Measurements from ENCODE around the gene GAD2. TPM values are rescaled to one million over a fixed set of nuclear protein-coding genes. Genes with fewer than 3 reads are reported as not detected.

GAD2 gene
- polyA plus RNA-seq, 1 experiment: not detected

DNA sequence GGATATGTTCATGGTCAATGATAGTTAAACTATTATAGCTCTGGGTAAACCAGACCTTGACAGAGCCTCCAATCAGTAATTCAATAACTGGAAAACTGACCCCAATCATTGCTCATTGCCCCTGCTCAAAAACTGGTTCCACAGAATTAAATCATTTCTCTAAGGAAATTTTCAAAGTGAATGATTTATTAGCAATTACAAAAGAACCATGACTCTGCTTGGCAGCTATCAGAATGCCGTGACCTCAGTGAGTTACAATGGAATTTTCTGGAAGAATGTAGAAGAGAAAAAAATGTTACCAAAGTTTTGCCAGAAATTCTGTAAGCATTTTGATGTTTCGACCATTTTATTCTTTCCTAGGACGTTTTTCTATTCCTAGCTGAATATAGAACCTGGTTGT lies 114.8 kb downstream of the GAD2 start:
- H3K4me3 ChIP-seq (ENCODE audit: low read depth, low read length): no peak overlapping the region
- ChIA-PET CTCF (no interaction called here), POLR2A (no interaction called here)
- H3K9me3 ChIP-seq (ENCODE audit: control insufficient read depth, insufficient read depth, low read length): peaks cover 12% of the 10 kb centered on the region
- no peak for DNase-seq (ENCODE audit: low read depth, low spot score)
- H3K27ac ChIP-seq (ENCODE audit: low read depth, low read length): no peak overlapping the region
- no peaks in the 10 kb centered on the region for H3K27me3 ChIP-seq (ENCODE audit: control insufficient read depth, insufficient read depth, low read length)
- TF ChIP-seq, protein P1, sequence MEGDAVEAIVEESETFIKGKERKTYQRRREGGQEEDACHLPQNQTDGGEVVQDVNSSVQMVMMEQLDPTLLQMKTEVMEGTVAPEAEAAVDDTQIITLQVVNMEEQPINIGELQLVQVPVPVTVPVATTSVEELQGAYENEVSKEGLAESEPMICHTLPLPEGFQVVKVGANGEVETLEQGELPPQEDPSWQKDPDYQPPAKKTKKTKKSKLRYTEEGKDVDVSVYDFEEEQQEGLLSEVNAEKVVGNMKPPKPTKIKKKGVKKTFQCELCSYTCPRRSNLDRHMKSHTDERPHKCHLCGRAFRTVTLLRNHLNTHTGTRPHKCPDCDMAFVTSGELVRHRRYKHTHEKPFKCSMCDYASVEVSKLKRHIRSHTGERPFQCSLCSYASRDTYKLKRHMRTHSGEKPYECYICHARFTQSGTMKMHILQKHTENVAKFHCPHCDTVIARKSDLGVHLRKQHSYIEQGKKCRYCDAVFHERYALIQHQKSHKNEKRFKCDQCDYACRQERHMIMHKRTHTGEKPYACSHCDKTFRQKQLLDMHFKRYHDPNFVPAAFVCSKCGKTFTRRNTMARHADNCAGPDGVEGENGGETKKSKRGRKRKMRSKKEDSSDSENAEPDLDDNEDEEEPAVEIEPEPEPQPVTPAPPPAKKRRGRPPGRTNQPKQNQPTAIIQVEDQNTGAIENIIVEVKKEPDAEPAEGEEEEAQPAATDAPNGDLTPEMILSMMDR (IDR thresholded peaks at IDR 0.05; ENCODE audit: low read depth, low read length): no peak

DNA sequence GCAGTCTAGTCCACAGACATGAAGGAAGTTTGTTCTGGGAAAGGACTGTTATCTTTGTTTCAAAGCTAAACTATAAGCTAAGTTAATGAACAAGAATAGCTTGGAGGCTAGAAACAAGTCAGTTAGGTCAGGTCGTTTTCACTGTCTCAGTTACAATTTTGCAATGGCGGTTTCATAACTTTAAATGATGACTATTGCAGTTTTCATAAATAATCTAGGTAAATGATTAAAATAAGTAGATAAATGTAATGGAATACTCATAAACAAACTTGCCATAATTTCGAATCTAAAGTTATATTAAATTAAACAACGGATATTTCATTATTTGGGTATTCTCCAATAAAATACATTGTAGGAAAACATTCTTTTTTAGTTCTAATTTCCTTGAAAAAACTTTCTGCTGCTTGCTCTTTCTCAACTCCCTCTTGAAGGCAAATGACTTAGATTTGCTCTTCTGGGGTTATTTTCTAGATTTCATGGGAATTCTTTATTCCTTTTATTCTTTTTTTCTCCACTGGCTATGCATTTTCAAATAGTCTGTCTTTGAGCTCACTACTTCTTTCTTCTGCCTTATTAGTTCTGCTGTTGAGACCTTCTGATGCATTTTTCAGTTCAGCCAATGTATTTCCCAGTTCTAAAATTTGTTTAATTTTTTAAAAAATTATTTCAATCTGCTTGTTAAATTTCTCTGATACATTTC lies 117.8 kb downstream of the GAD2 start:
- H3K27ac ChIP-seq (ENCODE audit: low read depth, low read length): no peak overlapping the region
- no peak for DNase-seq (ENCODE audit: low read depth, low spot score)
- ChIA-PET POLR2A (no interaction called here), CTCF (interaction anchor here (0.5 to 3.1 kb wide), 7 partner anchors 175 to 547 kb away, joined by 3 to 24 read pairs (median 4); no protein-coding TSS in a partner anchor)
- H3K9me3 ChIP-seq (ENCODE audit: control insufficient read depth, insufficient read depth, low read length): peaks cover 11% of the 10 kb centered on the region
- no peaks in the 10 kb centered on the region for H3K27me3 ChIP-seq (ENCODE audit: control insufficient read depth, insufficient read depth, low read length)
- TF ChIP-seq, protein P1 (IDR thresholded peaks at IDR 0.05; ENCODE audit: low read depth, low read length): no peak
- no peak overlapping the region for H3K4me3 ChIP-seq (ENCODE audit: low read depth, low read length)

DNA sequence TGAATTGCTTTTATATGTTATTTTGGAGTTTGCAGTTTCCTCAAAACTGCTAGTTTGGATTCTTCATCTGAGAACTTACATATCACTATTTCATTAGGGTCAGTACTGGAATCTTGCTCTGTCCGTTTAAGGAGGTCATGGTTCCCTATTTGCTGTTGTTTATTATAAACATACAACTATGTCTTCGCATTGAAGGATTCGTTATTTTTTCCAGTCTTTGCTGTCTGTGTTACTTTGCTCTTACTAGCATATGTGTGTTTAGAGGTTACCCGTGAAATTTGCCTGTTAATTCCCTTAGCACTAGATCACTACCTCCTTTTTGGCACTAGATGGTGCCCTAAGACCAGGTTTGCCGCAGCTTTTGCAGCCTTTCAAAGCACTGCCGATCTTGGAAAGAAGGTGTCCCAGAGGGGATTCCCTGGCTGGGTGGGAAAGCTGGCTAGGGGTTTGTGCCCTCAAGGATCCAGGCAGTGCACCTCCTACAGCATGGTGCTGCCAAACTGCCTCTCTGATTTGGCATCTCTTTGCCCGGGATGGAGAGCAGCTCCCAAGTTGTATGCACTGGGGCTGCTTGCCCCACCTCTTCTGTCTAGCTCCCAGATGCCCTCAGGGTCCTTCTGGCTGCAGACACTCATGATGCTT lies 118.5 kb downstream of the GAD2 start:
- TF ChIP-seq, protein P1 (IDR thresholded peaks at IDR 0.05; ENCODE audit: low read depth, low read length): peak; percentile 55
- Histone ChIP-seq H3K27ac (ENCODE audit: low read depth, low read length) (no peak overlapping the region), H3K4me3 (ENCODE audit: low read depth, low read length) (no peak overlapping the region), H3K27me3 (ENCODE audit: control insufficient read depth, insufficient read depth, low read length) (no peaks in the 10 kb centered on the region), H3K9me3 (ENCODE audit: control insufficient read depth, insufficient read depth, low read length) (peaks cover 11% of the 10 kb centered on the region)
- ChIA-PET CTCF (interaction anchor here (0.5 to 3.1 kb wide), 6 partner anchors 13 to 335 kb away, joined by 3 to 24 read pairs (median 4); no protein-coding TSS in a partner anchor), POLR2A (interaction anchor here (0.6 kb wide), 1 partner anchor 547 kb away, joined by 4 read pairs; no protein-coding TSS in a partner anchor)
- no peak for DNase-seq (ENCODE audit: low read depth, low spot score)

DNA sequence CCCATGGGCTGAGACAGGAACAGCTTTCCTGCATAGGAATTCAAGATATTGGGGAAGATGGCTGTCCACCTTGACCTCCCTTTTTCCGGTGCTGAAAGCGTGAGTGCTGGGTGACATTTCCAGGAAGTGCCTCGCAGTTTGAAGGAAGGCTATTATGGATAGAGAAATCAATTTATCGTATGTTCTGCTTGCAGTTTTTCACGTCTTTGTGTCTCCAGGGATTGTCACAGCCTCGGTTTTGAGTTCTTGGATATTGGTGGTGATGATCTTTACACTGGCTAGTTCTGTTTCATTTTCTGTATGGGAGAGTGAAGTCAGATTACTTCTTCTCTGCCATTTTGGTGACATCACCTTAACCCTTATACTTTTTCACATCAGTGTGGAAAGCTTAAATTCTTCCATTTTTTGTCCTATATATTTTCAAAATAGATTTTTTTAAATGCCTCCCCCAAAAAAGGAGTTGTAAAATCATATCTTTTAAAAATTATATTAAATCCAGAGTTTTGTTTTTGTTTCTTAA lies 119.1 kb downstream of the GAD2 start:
- Histone ChIP-seq H3K27me3 (ENCODE audit: control insufficient read depth, insufficient read depth, low read length) (no peaks in the 10 kb centered on the region), H3K9me3 (ENCODE audit: control insufficient read depth, insufficient read depth, low read length) (peaks cover 15% of the 10 kb centered on the region), H3K4me3 (ENCODE audit: low read depth, low read length) (no peak overlapping the region), H3K27ac (ENCODE audit: low read depth, low read length) (no peak overlapping the region)
- ChIA-PET POLR2A (interaction anchor here (0.6 kb wide), 1 partner anchor 546 kb away, joined by 4 read pairs; no protein-coding TSS in a partner anchor), CTCF (interaction anchor here (0.5 to 3.1 kb wide), 5 partner anchors 12 to 226 kb away, joined by 3 to 24 read pairs (median 5); no protein-coding TSS in a partner anchor)
- no peak for DNase-seq (ENCODE audit: low read depth, low spot score)
- TF ChIP-seq, protein P1 (IDR thresholded peaks at IDR 0.05; ENCODE audit: low read depth, low read length): no peak

DNA sequence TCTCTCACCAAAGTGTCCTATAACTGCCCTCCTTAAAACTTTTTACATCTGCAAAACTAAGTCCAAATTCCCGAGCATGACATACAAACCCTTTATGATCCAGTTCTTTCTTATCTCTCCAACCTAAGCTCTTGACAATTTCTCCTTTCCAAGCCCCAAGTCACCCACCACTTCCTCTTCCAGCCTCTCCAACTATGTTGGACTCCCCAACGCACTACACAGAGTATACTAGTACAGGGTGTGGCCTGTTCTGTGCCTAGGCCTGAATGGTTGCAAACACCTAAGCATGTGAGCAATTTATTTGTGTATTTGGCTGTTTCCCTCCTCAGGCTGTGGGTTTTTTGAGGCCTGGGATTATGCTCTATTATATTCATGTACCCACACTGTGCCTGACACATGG lies 120.4 kb downstream of the GAD2 start:
- H3K27me3 ChIP-seq (ENCODE audit: control insufficient read depth, insufficient read depth, low read length): no peaks in the 10 kb centered on the region
- peaks cover 16% of the 10 kb centered on the region for H3K9me3 ChIP-seq (ENCODE audit: control insufficient read depth, insufficient read depth, low read length)
- POLR2A ChIA-PET: no interaction called here
- no peak overlapping the region for H3K4me3 ChIP-seq (ENCODE audit: low read depth, low read length)
- CTCF ChIA-PET: no interaction called here
- TF ChIP-seq, protein P1 (IDR thresholded peaks at IDR 0.05; ENCODE audit: low read depth, low read length): no peak
- DNase-seq (ENCODE audit: low read depth, low spot score): no peak
- H3K27ac ChIP-seq (ENCODE audit: low read depth, low read length): no peak overlapping the region
